ENCODE measurements around the gene TOR1B.
A peak's percentile ranks its signal among the peaks of the same experiment; 100 is the strongest.
"Not testable (repeated sequence)": the region's sequence is repeated elsewhere in the genome, so short reads cannot be mapped to it uniquely, and the experiment has no call there.

TOR1B gene

GRCh38 chr9:129783516-129784361, 19.2 kb upstream of the TOR1B start:
- no peak overlapping the region for H3K9ac ChIP-seq (ENCODE audit: low read depth, low read length)
- H3K4me1 ChIP-seq (ENCODE audit: insufficient read depth, low read length), result no peaks in the 10 kb centered on the region
- no peaks in the 10 kb centered on the region for H3K36me3 ChIP-seq (ENCODE audit: insufficient read depth, low read length)
- no peaks in the 10 kb centered on the region for H3K9me3 ChIP-seq (ENCODE audit: control insufficient read depth, insufficient read depth, low read length)

- not testable (repeated sequence) for H3K9ac ChIP-seq (ENCODE audit: low read depth, low read length); H3K4me1 ChIP-seq (ENCODE audit: insufficient read depth, low read length); H3K36me3 ChIP-seq (ENCODE audit: insufficient read depth, low read length); H3K9me3 ChIP-seq (ENCODE audit: control insufficient read depth, insufficient read depth, low read length)
Observed at GRCh38 chr9:129784970-129785369, 18.0 kb upstream of the TOR1B start.

- Histone ChIP-seq H3K9me3 (ENCODE audit: control insufficient read depth, insufficient read depth, low read length) (no peaks in the 10 kb centered on the region), H3K9ac (ENCODE audit: low read depth, low read length) (no peak overlapping the region), H3K36me3 (ENCODE audit: insufficient read depth, low read length) (no peaks in the 10 kb centered on the region)
Observed at GRCh38 chr9:129785866-129786265, 17.1 kb upstream of the TOR1B start.

GRCh38 chr9:129786481-129786880, 16.5 kb upstream of the TOR1B start:
- no peaks in the 10 kb centered on the region for H3K9me3 ChIP-seq (ENCODE audit: control insufficient read depth, insufficient read depth, low read length)
- H3K9ac ChIP-seq (ENCODE audit: low read depth, low read length), result no peak overlapping the region
- H3K36me3 ChIP-seq (ENCODE audit: insufficient read depth, low read length), result no peaks in the 10 kb centered on the region
- no peaks in the 10 kb centered on the region for H3K4me1 ChIP-seq (ENCODE audit: insufficient read depth, low read length)

More at GRCh38 chr9:129785866-129786265, 17.1 kb upstream of the TOR1B start:
- no peaks in the 10 kb centered on the region for H3K4me1 ChIP-seq (ENCODE audit: insufficient read depth, low read length)

- Histone ChIP-seq H3K9ac (ENCODE audit: low read depth, low read length) (no peak overlapping the region), H3K9me3 (ENCODE audit: control insufficient read depth, insufficient read depth, low read length) (no peaks in the 10 kb centered on the region), H3K4me1 (ENCODE audit: insufficient read depth, low read length) (no peaks in the 10 kb centered on the region), H3K36me3 (ENCODE audit: insufficient read depth, low read length) (no peaks in the 10 kb centered on the region)
Observed at GRCh38 chr9:129794549-129794948, 8.4 kb upstream of the TOR1B start.

GRCh38 chr9:129796029-129796428, 7.0 kb upstream of the TOR1B start:
- H3K4me1 ChIP-seq (ENCODE audit: insufficient read depth, low read length); H3K9ac ChIP-seq (ENCODE audit: low read depth, low read length); H3K9me3 ChIP-seq (ENCODE audit: control insufficient read depth, insufficient read depth, low read length); H3K36me3 ChIP-seq (ENCODE audit: insufficient read depth, low read length): not testable (repeated sequence)

GRCh38 chr9:129798973-129799372, 4.0 kb upstream of the TOR1B start:
- no peaks in the 10 kb centered on the region for H3K9me3 ChIP-seq (ENCODE audit: control insufficient read depth, insufficient read depth, low read length)
- H3K4me1 ChIP-seq (ENCODE audit: insufficient read depth, low read length), result no peaks in the 10 kb centered on the region; the same call in 1 of the 2 replicates
- no peak overlapping the region for H3K9ac ChIP-seq (ENCODE audit: low read depth, low read length)
- no peaks in the 10 kb centered on the region for H3K36me3 ChIP-seq (ENCODE audit: insufficient read depth, low read length)

GRCh38 chr9:129801504-129801903, 1.5 kb upstream of the TOR1B start:
- H3K9me3 ChIP-seq (ENCODE audit: control insufficient read depth, insufficient read depth, low read length), result no peaks in the 10 kb centered on the region
- H3K9ac ChIP-seq (ENCODE audit: low read depth, low read length), result no peak overlapping the region
- no peaks in the 10 kb centered on the region for H3K36me3 ChIP-seq (ENCODE audit: insufficient read depth, low read length)
- no peaks in the 10 kb centered on the region; the same call in 1 of the 2 replicates for H3K4me1 ChIP-seq (ENCODE audit: insufficient read depth, low read length)

GRCh38 chr9:129803676-129804060, 684 bp downstream of the TOR1B start:
- peak overlapping the region; percentile 87 for H3K9ac ChIP-seq (ENCODE audit: low read depth, low read length)
- no peaks in the 10 kb centered on the region for H3K9me3 ChIP-seq (ENCODE audit: control insufficient read depth, insufficient read depth, low read length)
- H3K4me1 ChIP-seq (ENCODE audit: insufficient read depth, low read length), result no peaks in the 10 kb centered on the region; the same call in 1 of the 2 replicates
- no peaks in the 10 kb centered on the region for H3K36me3 ChIP-seq (ENCODE audit: insufficient read depth, low read length)

GRCh38 chr9:129806061-129806460, 3.1 kb downstream of the TOR1B start:
- Histone ChIP-seq H3K9me3 (ENCODE audit: control insufficient read depth, insufficient read depth, low read length) (no peaks in the 10 kb centered on the region), H3K9ac (ENCODE audit: low read depth, low read length) (no peak overlapping the region), H3K4me1 (ENCODE audit: insufficient read depth, low read length) (no peaks in the 10 kb centered on the region; the same call in 1 of the 2 replicates), H3K36me3 (ENCODE audit: insufficient read depth, low read length) (peaks cover 2% of the 10 kb centered on the region)

- Histone ChIP-seq H3K4me1 (ENCODE audit: insufficient read depth, low read length) (no peaks in the 10 kb centered on the region), H3K36me3 (ENCODE audit: insufficient read depth, low read length) (peaks cover 2% of the 10 kb centered on the region), H3K9ac (ENCODE audit: low read depth, low read length) (no peak overlapping the region), H3K9me3 (ENCODE audit: control insufficient read depth, insufficient read depth, low read length) (no peaks in the 10 kb centered on the region)
Observed at GRCh38 chr9:129809346-129809745, 6.4 kb downstream of the TOR1B start.

- Histone ChIP-seq H3K9me3 (ENCODE audit: control insufficient read depth, insufficient read depth, low read length) (no peaks in the 10 kb centered on the region), H3K36me3 (ENCODE audit: insufficient read depth, low read length) (peaks cover 4% of the 10 kb centered on the region), H3K4me1 (ENCODE audit: insufficient read depth, low read length) (no peaks in the 10 kb centered on the region), H3K9ac (ENCODE audit: low read depth, low read length) (no peak overlapping the region)
Observed at GRCh38 chr9:129810116-129810515, 7.1 kb downstream of the TOR1B start.

GRCh38 chr9:129810788-129811187, 7.8 kb downstream of the TOR1B start:
- Histone ChIP-seq H3K9me3 (ENCODE audit: control insufficient read depth, insufficient read depth, low read length) (no peaks in the 10 kb centered on the region), H3K9ac (ENCODE audit: low read depth, low read length) (no peak overlapping the region), H3K4me1 (ENCODE audit: insufficient read depth, low read length) (no peaks in the 10 kb centered on the region), H3K36me3 (ENCODE audit: insufficient read depth, low read length) (peaks cover 8% of the 10 kb centered on the region)

- no peaks in the 10 kb centered on the region for H3K4me1 ChIP-seq (ENCODE audit: insufficient read depth, low read length)
- H3K36me3 ChIP-seq (ENCODE audit: insufficient read depth, low read length), result peaks cover 8% of the 10 kb centered on the region
Observed at GRCh38 chr9:129811967-129812363, 9.0 kb downstream of the TOR1B start.

GRCh38 chr9:129812385-129812784, 9.4 kb downstream of the TOR1B start:
- Histone ChIP-seq H3K9ac (ENCODE audit: low read depth, low read length) (no peak overlapping the region), H3K9me3 (ENCODE audit: control insufficient read depth, insufficient read depth, low read length) (no peaks in the 10 kb centered on the region), H3K4me1 (ENCODE audit: insufficient read depth, low read length) (no peaks in the 10 kb centered on the region), H3K36me3 (ENCODE audit: insufficient read depth, low read length) (peaks cover 8% of the 10 kb centered on the region)

More at GRCh38 chr9:129811967-129812363, 9.0 kb downstream of the TOR1B start:
- Histone ChIP-seq H3K9me3 (ENCODE audit: control insufficient read depth, insufficient read depth, low read length) (no peaks in the 10 kb centered on the region), H3K9ac (ENCODE audit: low read depth, low read length) (no peak overlapping the region)

Measured in ES-I3 (cell line).